Right ventricle myocardium superior (tissue), 1 donor: ENCODE measurements around the gene IL17D. TPM values are rescaled to one million over a fixed set of nuclear protein-coding genes. Genes with fewer than 3 reads are reported as not detected.
"Not testable (repeated sequence)": the region's sequence is repeated elsewhere in the genome, so short reads cannot be mapped to it uniquely, and the experiment has no call there.

Source experiments
- ATAC-seq: fragments of 200-7000 bp; cut with Tn5 transposase; one replicate; pipeline ENCODE4 v1.9.1; 2020; ENCODE audit warnings: mild to moderate bottlenecking; ENCODE audit not compliant: poor library complexity
- DNase-seq: peaks from one replicate; pipeline ENCODE4 v3.0.0-alpha.2; 2020
- intact Hi-C: fragments of 100-400 bp; cut with DNase I; formaldehyde crosslinking; loops from one replicate; pipeline ENCODE4 v1.11.2; 2022
- total RNA-seq: library from RNA; stranded (reverse); fragmentation: NEBNext Ultra II Directional; extraction: Animal tissue kit (Norgen Biotek cat#: 25700); gene quantifications from one replicate; pipeline ENCODE4 v1.2.1, GENCODE V29; 2021
- donor health status: DM: no; HTN: yes; CAD: no; lungs with severe emphysema.

Gene IL17D
- total RNA-seq, 1 donor from 2014 or later, result 0.54 TPM

- peak; percentile 78 for ATAC-seq
- intact Hi-C loops, result loop anchor here (5.0 kb wide), 2 partner anchors 113 to 208 kb away; no protein-coding TSS in a partner anchor
- peak; percentile 79 for DNase-seq
These were observed 11.2 kb downstream of the IL17D start for GRCh38 chr13:20714563-20715329.

- intact Hi-C loops, result no loop called here
- DNase-seq, result no peak
- ATAC-seq, result no peak
These were observed 11.8 kb downstream of the IL17D start for GRCh38 chr13:20715330-20715712.

GRCh38 chr13:20716951-20717350 lies 13.5 kb downstream of the IL17D start:
- intact Hi-C loops, result no loop called here
- DNase-seq (no peak), ATAC-seq (no peak)

GRCh38 chr13:20717581-20718542 lies 14.4 kb downstream of the IL17D start:
- ATAC-seq (no peak), DNase-seq (no peak)
- intact Hi-C loops, result no loop called here

GRCh38 chr13:20718958-20719566 lies 15.6 kb downstream of the IL17D start:
- peak; percentile 31 for DNase-seq
- intact Hi-C loops, result no loop called here

GRCh38 chr13:20719783-20720182 lies 16.3 kb downstream of the IL17D start:
- no peak for ATAC-seq
- DNase-seq, result no peak
- intact Hi-C loops, result no loop called here

More at GRCh38 chr13:20718958-20719566, 15.6 kb downstream of the IL17D start:
- no peak for ATAC-seq

GRCh38 chr13:20720499-20720898 lies 17.0 kb downstream of the IL17D start:
- intact Hi-C loops, result no loop called here
- no peak for DNase-seq
- no peak for ATAC-seq

- DNase-seq (peak; percentile 24), ATAC-seq (no peak)
- intact Hi-C loops, result no loop called here
These were observed 17.6 kb downstream of the IL17D start for GRCh38 chr13:20721058-20721453.

GRCh38 chr13:20721454-20722357 lies 18.2 kb downstream of the IL17D start:
- intact Hi-C loops, result no loop called here
- ATAC-seq (peak; percentile 80), DNase-seq (peak; percentile 70)

- intact Hi-C loops, result no loop called here
- no peak for DNase-seq
- no peak for ATAC-seq
These were observed 24.4 kb downstream of the IL17D start for GRCh38 chr13:20727856-20728255.

- ATAC-seq (no peak), DNase-seq (no peak)
- intact Hi-C loops, result no loop called here
These were observed 25.2 kb downstream of the IL17D start for GRCh38 chr13:20728579-20729311.

GRCh38 chr13:20729633-20730585 lies 26.4 kb downstream of the IL17D start:
- ATAC-seq, result no peak
- DNase-seq, result no peak
- intact Hi-C loops, result no loop called here

GRCh38 chr13:20738616-20739015 lies 35.1 kb downstream of the IL17D start:
- intact Hi-C loops, result no loop called here
- ATAC-seq (no peak), DNase-seq (no peak)

- DNase-seq (no peak), ATAC-seq (no peak)
- intact Hi-C loops, result no loop called here
These were observed 36.5 kb downstream of the IL17D start for GRCh38 chr13:20740021-20740420.

- intact Hi-C loops, ATAC-seq: not testable (repeated sequence)
These were observed 40.4 kb downstream of the IL17D start for GRCh38 chr13:20743830-20744404.

GRCh38 chr13:20749377-20749776 lies 45.9 kb downstream of the IL17D start:
- DNase-seq, result no peak
- no peak for ATAC-seq
- intact Hi-C loops, result no loop called here

More at GRCh38 chr13:20743830-20744404, 40.4 kb downstream of the IL17D start:
- DNase-seq, result not testable (repeated sequence)
